H1 (cell line): ENCODE results near the gene SLC35F1. TPM values are rescaled to one million over a fixed set of nuclear protein-coding genes. Genes with fewer than 3 reads are reported as not detected.

Source experiments
- CTCF ChIA-PET: fragments of 300-600 bp; sonication (Branson Sonifier 250); formaldehyde crosslinking; loops from one replicate; lab custom pipeline; 2021; ENCODE audit not compliant: partially characterized antibody; lab: Charles Lee
- POLR2A ChIA-PET: fragments of 300-600 bp; sonication (Branson Sonifier 250); formaldehyde crosslinking; loops from one replicate; lab custom pipeline; 2021; ENCODE audit warnings: inconsistent platforms; ENCODE audit not compliant: partially characterized antibody; lab: Charles Lee
- DNase-seq, 2 experiments: peaks; one replicate each; pipeline versions ENCODE4 v3.0.0 to v3.0.0-alpha.2; 2010 to 2022; ENCODE audit warnings: low spot score in 2 of 2, low read depth in 1 of 2, mixed read lengths in 1 of 2
- FAIRE-seq: peaks from 2 replicates; lab custom pipeline; 2011; peaks lifted over from hg19 to GRCh38; lab: Jason Lieb, UNC
- H2AFZ ChIP-seq: 2 replicates; pipeline ENCODE4 v1.8.1; 2012; ENCODE audit warnings: low read length, inconsistent platforms
- H2AK5ac ChIP-seq: 2 replicates; pipeline ENCODE4 v1.6.1; 2013; ENCODE audit warnings: low read depth, low read length
- H2BK120ac ChIP-seq: replicated peaks from 2 replicates; pipeline ENCODE3; 2013; ENCODE audit warnings: low read depth, low read length, inconsistent platforms
- H2BK12ac ChIP-seq: 2 replicates; pipeline ENCODE4 v1.6.1; 2013; ENCODE audit warnings: low read depth, low read length
- H2BK15ac ChIP-seq: 2 replicates; pipeline ENCODE4 v1.6.1; 2013; ENCODE audit warnings: low read length
- H2BK20ac ChIP-seq: 2 replicates; pipeline ENCODE4 v1.6.1; 2013; ENCODE audit warnings: low read length
- H2BK5ac ChIP-seq: 2 replicates; pipeline ENCODE4 v1.6.1; 2013; ENCODE audit warnings: low read depth, low read length
- H3K14ac ChIP-seq: 2 replicates; pipeline ENCODE4 v1.6.1; 2013; ENCODE audit warnings: inconsistent platforms; ENCODE audit not compliant: insufficient read length
- H3K18ac ChIP-seq: 2 replicates; pipeline ENCODE4 v1.6.1; 2013; ENCODE audit warnings: low read length; ENCODE audit errors: extremely low read depth
- H3K23ac ChIP-seq: 2 replicates; pipeline ENCODE4 v1.6.1; 2013; ENCODE audit warnings: inconsistent platforms; ENCODE audit not compliant: insufficient read length
- H3K23me2 ChIP-seq: 2 replicates; pipeline ENCODE4 v1.6.1; 2013; ENCODE audit warnings: low read depth, low read length
- H3K27ac ChIP-seq: 2 replicates; pipeline ENCODE4 v1.6.1; 2011; ENCODE audit warnings: low read depth, low read length, inconsistent platforms
- H3K27me3 ChIP-seq, 4 experiments: replicated peaks in 1 of 4; 1 replicate in 1 of 4; 2 replicates in 3 of 4; pipeline versions ENCODE4 v1.6.1 to v1.8.1; 2011 to 2013; ENCODE audit warnings: low read length in 3 of 4, mild to moderate bottlenecking in 3 of 4, inconsistent platforms in 2 of 4, mixed read lengths in 2 of 4, moderate library complexity in 1 of 4; ENCODE audit not compliant: control insufficient read depth in 3 of 4, insufficient read depth in 3 of 4; ENCODE audit errors: extremely low read depth in 1 of 4
- H3K36me3 ChIP-seq, 4 experiments: 2 replicates each; pipeline versions ENCODE4 v1.6.1 to v1.8.1; 2011 to 2013; ENCODE audit warnings: mild to moderate bottlenecking in 4 of 4, low read length in 3 of 4, moderate library complexity in 2 of 4, control low read depth in 1 of 4, inconsistent platforms in 1 of 4; ENCODE audit not compliant: insufficient read depth in 4 of 4, control insufficient read depth in 2 of 4
- H3K4ac ChIP-seq: replicated peaks from 2 replicates; pipeline ENCODE3; 2013; ENCODE audit warnings: low read length, low read depth, mixed read lengths, inconsistent platforms; ENCODE audit not compliant: insufficient read length
- H3K4me1 ChIP-seq, 4 experiments: replicated peaks in 1 of 4; 1 replicate in 1 of 4; 2 replicates in 3 of 4; pipeline versions ENCODE4 v1.6.1 to v1.8.1; 2011 to 2013; ENCODE audit warnings: low read length in 3 of 4, inconsistent platforms in 2 of 4, mixed read lengths in 1 of 4; ENCODE audit not compliant: insufficient read depth in 4 of 4, control insufficient read depth in 3 of 4
- H3K4me2 ChIP-seq, 2 experiments: 2 replicates each; pipeline versions ENCODE4 v1.6.1 to v1.8.1; 2011 to 2013; ENCODE audit warnings: low read depth in 2 of 2, low read length in 2 of 2, control low read depth in 1 of 2, inconsistent platforms in 1 of 2, mild to moderate bottlenecking in 1 of 2; ENCODE audit not compliant: insufficient read depth in 1 of 2
- H3K4me3 ChIP-seq, 4 experiments: fragments of 200-600, 300-600 bp in 1 of 4; sonication (generic), shearing (Covaris generic), sonication (Bioruptor Twin) in 1 of 4; 2 replicates each; pipeline versions ENCODE4 v1.5.1 to v1.8.1; 2011 to 2016; ENCODE audit warnings: low read length in 4 of 4, low read depth in 3 of 4, control low read depth in 2 of 4, inconsistent platforms in 2 of 4, mild to moderate bottlenecking in 2 of 4, mixed read lengths in 1 of 4, moderate library complexity in 1 of 4; ENCODE audit not compliant: insufficient read depth in 2 of 4; ENCODE audit errors: extremely low read depth in 1 of 4
- H3K56ac ChIP-seq: replicated peaks from 2 replicates; pipeline ENCODE3; 2013; ENCODE audit warnings: low read depth, mild to moderate bottlenecking, mixed read lengths, low read length, inconsistent platforms; ENCODE audit not compliant: insufficient read length
- H3K79me1 ChIP-seq: 2 replicates; pipeline ENCODE4 v1.6.1; 2013; ENCODE audit warnings: low read depth, low read length, control low read depth
- H3K79me2 ChIP-seq, 2 experiments: 2 replicates each; pipeline versions ENCODE4 v1.6.1 to v1.8.1; 2012 to 2013; ENCODE audit warnings: low read length in 2 of 2, mild to moderate bottlenecking in 2 of 2, inconsistent platforms in 1 of 2; ENCODE audit not compliant: insufficient read depth in 2 of 2, control insufficient read depth in 1 of 2
- H3K9ac ChIP-seq, 4 experiments: replicated peaks in 1 of 4; 1 replicate in 1 of 4; 2 replicates in 3 of 4; pipeline versions ENCODE4 v1.6.1 to v1.8.1; 2011 to 2013; ENCODE audit warnings: low read depth in 3 of 4, low read length in 3 of 4, control low read depth in 2 of 4, mild to moderate bottlenecking in 2 of 4, moderate library complexity in 2 of 4, inconsistent platforms in 1 of 4; ENCODE audit errors: extremely low read depth in 1 of 4
- H3K9me3 ChIP-seq, 2 experiments: 2 replicates each; pipeline versions ENCODE4 v1.6.1 to v1.8.1; 2012 to 2013; ENCODE audit warnings: mild to moderate bottlenecking in 2 of 2, moderate library complexity in 2 of 2, control low read depth in 1 of 2, inconsistent platforms in 1 of 2, low read depth in 1 of 2, low read length in 1 of 2, mixed read lengths in 1 of 2; ENCODE audit not compliant: insufficient read depth in 2 of 2
- H4K20me1 ChIP-seq, 2 experiments: replicated peaks in 1 of 2; 2 replicates each; pipeline versions ENCODE3 to v1.8.1; 2011 to 2013; ENCODE audit warnings: inconsistent platforms in 2 of 2, low read length in 2 of 2, mild to moderate bottlenecking in 1 of 2; ENCODE audit not compliant: insufficient read depth in 2 of 2, control insufficient read depth in 1 of 2
- H4K5ac ChIP-seq: 2 replicates; pipeline ENCODE4 v1.6.1; 2013; ENCODE audit warnings: low read length, low read depth, mixed read lengths, inconsistent platforms; ENCODE audit not compliant: insufficient read length
- H4K8ac ChIP-seq: 2 replicates; pipeline ENCODE4 v1.8.0; 2013; ENCODE audit warnings: mild to moderate bottlenecking, moderate library complexity, low read length, inconsistent platforms; ENCODE audit not compliant: insufficient read depth; ENCODE audit errors: extremely low read depth
- H4K91ac ChIP-seq: replicated peaks from 2 replicates; pipeline ENCODE3; 2013; ENCODE audit warnings: low read length, mixed read lengths, inconsistent platforms; ENCODE audit not compliant: insufficient read length
- BRCA1 ChIP-seq: IDR thresholded peaks from 2 replicates; pipeline ENCODE4 v1.6.1; 2012; ENCODE audit warnings: low read depth, low read length, improper control_type of control experiment
- CBX5 ChIP-seq: fragments of 300-800, 300-1000 bp; sonication (generic); IDR thresholded peaks from 2 replicates; pipeline ENCODE4 v1.7.1; 2016; ENCODE audit warnings: antibody characterized with exemption, low read length, low read depth
- CREB1 ChIP-seq: IDR thresholded peaks from 2 replicates; pipeline ENCODE4 v1.6.1; 2012; ENCODE audit warnings: inconsistent platforms
- HDAC6 ChIP-seq: IDR thresholded peaks from one replicate; pipeline ENCODE4 v1.7.1; 2012; ENCODE audit warnings: low read depth, mild to moderate bottlenecking, inconsistent platforms, low read length, moderate library complexity
- JUN ChIP-seq: IDR thresholded peaks from 2 replicates; pipeline ENCODE4 v1.6.1; 2011; ENCODE audit warnings: low read depth, mild to moderate bottlenecking, improper control_type of control experiment, low read length
- PHF8 ChIP-seq: fragments of 200-600 bp; sonication (generic); conservative IDR thresholded peaks from 2 replicates; pipeline ENCODE4 v1.7.1; 2012; ENCODE audit warnings: low read depth, mild to moderate bottlenecking, inconsistent platforms, low read length, moderate library complexity
- POU5F1 ChIP-seq: IDR thresholded peaks from 2 replicates; pipeline ENCODE4 v1.6.1; 2011; ENCODE audit warnings: low read depth, mild to moderate bottlenecking, low read length, moderate library complexity
- SP2 ChIP-seq: IDR thresholded peaks from 2 replicates; pipeline ENCODE4 v1.6.1; 2012; ENCODE audit warnings: mild to moderate bottlenecking, low read length, inconsistent platforms
- SP4 ChIP-seq: IDR thresholded peaks from 2 replicates; pipeline ENCODE4 v1.6.1; 2012; ENCODE audit warnings: low read length, inconsistent platforms
- TBP ChIP-seq: IDR thresholded peaks from 2 replicates; pipeline ENCODE4 v1.6.1; 2011; ENCODE audit warnings: low read depth, low read length, improper control_type of control experiment
- ZNF274 ChIP-seq: IDR thresholded peaks from 2 replicates; pipeline ENCODE4 v1.7.0; 2012; ENCODE audit warnings: low read length, borderline replicate concordance; ENCODE audit errors: extremely low read depth
- WGBS, 2 experiments: shearing (Covaris generic) in 1 of 2; methylation state at CpG; one replicate each; pipeline versions ENCODE4 v1.1.6 to v1.1.7; 2013 to 2015; ENCODE audit warnings: low lambda C conversion rate in 2 of 2, mixed read lengths in 2 of 2, inconsistent platforms in 1 of 2, low coverage in 1 of 2, missing lambda C conversion rate in 1 of 2; ENCODE audit not compliant: insufficient replicate concordance in 2 of 2, insufficient coverage in 1 of 2, insufficient read length in 1 of 2; ENCODE audit errors: extremely low coverage in 1 of 2, missing lambda C conversion rate in 1 of 2; 5-methylcytosine and 5-hydroxymethylcytosine counted together
- polyA plus RNA-seq, 7 experiments: library from polyadenylated mRNA; depleted of rRNA in 3 of 7; stranded (reverse) in 5 of 7; unstranded in 2 of 7; fragments of >200 nt in 5 of 7; fragments of 200-250 nt in 2 of 7; gene quantifications; 1 replicate in 5 of 7; 2 replicates in 1 of 7; 4 replicates in 1 of 7; pipeline versions ENCODE4 v1.2.1 to v1.2.3, GENCODE V29; 2011 to 2013; ENCODE audit warnings: missing spikeins in 2 of 7, mixed read lengths in 2 of 7
- total RNA-seq: library from RNA; stranded (reverse); fragmentation: NEBNext Ultra II Directional; extraction: Animal tissue kit (Norgen Biotek cat#: 25700); gene quantifications from 2 replicates; pipeline ENCODE4 v1.2.1, GENCODE V29; 2021

SLC35F1 gene
- total and polyA plus RNA-seq, 2 of the 8 experiments (the other 6 are each of a cell fraction or from before 2014, with no cell fraction given) = 7.0 to 10.0 TPM

GRCh38 chr6:118218156-118218555 lies 311.1 kb downstream of the SLC35F1 start:
- H3K4me2 ChIP-seq = no peak overlapping the region
- H3K27ac ChIP-seq = no peak overlapping the region
- H4K91ac ChIP-seq = no peak overlapping the region
- H3K79me2 ChIP-seq = no peaks in the 10 kb centered on the region
- no peak overlapping the region for H4K5ac ChIP-seq
- no peak overlapping the region for H2BK12ac ChIP-seq
- no peak for DNase-seq
- no peaks in the 10 kb centered on the region for H3K27me3 ChIP-seq
- no peak overlapping the region for H3K56ac ChIP-seq
- H2BK120ac ChIP-seq = no peak overlapping the region
- no peak overlapping the region for H3K23ac ChIP-seq
- H2AFZ ChIP-seq = no peak overlapping the region
- ChIA-PET CTCF (interaction anchor here (1.3 kb wide), 1 partner anchor 9 kb away, joined by 3 read pairs; no protein-coding TSS in a partner anchor), POLR2A (no interaction called here)
- no peaks in the 10 kb centered on the region for H3K4me1 ChIP-seq
- TF ChIP-seq JUN = no peak
- no peak for TF ChIP-seq TBP
- TF ChIP-seq POU5F1 = no peak
- TF ChIP-seq BRCA1 = no peak
- no peak for TF ChIP-seq PHF8
- TF ChIP-seq SP2 = no peak
- TF ChIP-seq CBX5 = no peak
- no peak for TF ChIP-seq ZNF274
- TF ChIP-seq CREB1 = no peak
- TF ChIP-seq SP4 = no peak
- no peak for TF ChIP-seq HDAC6
- no peaks in the 10 kb centered on the region for H4K20me1 ChIP-seq
- 91% methylated on average over 2 of the region's 2 CpGs; no CpG with 5 or more reads in 1 of the 2 experiments for WGBS, 2 experiments
- H2BK15ac ChIP-seq = no peak overlapping the region
- H2BK5ac ChIP-seq = no peak overlapping the region
- H3K36me3 ChIP-seq = no peaks in the 10 kb centered on the region
- no peak overlapping the region for H3K14ac ChIP-seq
- no peaks in the 10 kb centered on the region for H3K23me2 ChIP-seq
- H4K8ac ChIP-seq = no peak overlapping the region
- no peak overlapping the region for H3K18ac ChIP-seq
- no peaks in the 10 kb centered on the region for H3K79me1 ChIP-seq
- no peak overlapping the region for H2AK5ac ChIP-seq
- H2BK20ac ChIP-seq = no peak overlapping the region
- no peak overlapping the region for H3K4ac ChIP-seq
- no peak overlapping the region for H3K9ac ChIP-seq
- no peak overlapping the region for H3K4me3 ChIP-seq
- no peak for FAIRE-seq
- H3K9me3 ChIP-seq = no peaks in the 10 kb centered on the region
